OCI-LY1 (cell line): Measurements from ENCODE around the gene LYL1.

ENCODE experiments used
- H2AFZ ChIP-seq: fragments of 200-600 bp; sonication (generic), shearing (Covaris generic); 2 replicates; pipeline ENCODE4 v1.6.0; 2014; ENCODE audit warnings: antibody characterized with exemption, mild to moderate bottlenecking, low read length
- H3F3A ChIP-seq: fragments of 200-600 bp; sonication (generic), shearing (Covaris generic); 2 replicates; pipeline ENCODE4 v1.6.0; 2014; ENCODE audit warnings: mild to moderate bottlenecking, antibody characterized with exemption, low read length, moderate library complexity; ENCODE audit not compliant: insufficient read depth
- H3K27ac ChIP-seq: fragments of 200-600 bp; sonication (generic); 2 replicates; pipeline ENCODE4 v1.5.1; 2014; ENCODE audit warnings: low read length, mixed run types, mild to moderate bottlenecking, low read depth; ENCODE audit not compliant: poor library complexity, severe bottlenecking
- H3K27me3 ChIP-seq: fragments of 200-600 bp; sonication (generic); 2 replicates; pipeline ENCODE4 v1.6.0; 2014; ENCODE audit warnings: antibody characterized with exemption, mild to moderate bottlenecking, low read length, moderate library complexity; ENCODE audit not compliant: insufficient read depth
- H3K36me3 ChIP-seq: fragments of 200-600 bp; sonication (generic); 2 replicates; pipeline ENCODE4 v1.6.1; 2014; ENCODE audit warnings: mild to moderate bottlenecking, antibody characterized with exemption, low read length, moderate library complexity, mixed read lengths; ENCODE audit not compliant: insufficient read depth
- H3K4me1 ChIP-seq: fragments of 200-600 bp; sonication (generic); 2 replicates; pipeline ENCODE4 v1.5.1; 2014; ENCODE audit warnings: mild to moderate bottlenecking, low read length, moderate library complexity; ENCODE audit not compliant: insufficient read depth, severe bottlenecking
- H3K4me2 ChIP-seq: fragments of 200-600 bp; sonication (generic), shearing (Covaris generic); 2 replicates; pipeline ENCODE4 v1.6.1; 2014; ENCODE audit warnings: low read length
- H3K4me3 ChIP-seq: fragments of 200-600 bp; sonication (generic); 2 replicates; pipeline ENCODE4 v1.5.1; 2014; ENCODE audit warnings: low read length, low read depth, mild to moderate bottlenecking, mixed read lengths; ENCODE audit not compliant: poor library complexity, severe bottlenecking
- H3K79me2 ChIP-seq: fragments of 200-600 bp; shearing (Covaris generic); 2 replicates; pipeline ENCODE4 v1.6.1; 2016; ENCODE audit warnings: mixed run types, low read length, mixed read lengths; ENCODE audit not compliant: insufficient read depth
- H3K9ac ChIP-seq: fragments of 200-600 bp; sonication (generic), shearing (Covaris generic); 2 replicates; pipeline ENCODE4 v1.6.1; 2014; ENCODE audit warnings: mild to moderate bottlenecking, low read length, mixed read lengths
- H3K9me2 ChIP-seq: fragments of 200-600 bp; sonication (generic), shearing (Covaris generic); 2 replicates; pipeline ENCODE4 v1.6.1; 2014; ENCODE audit warnings: low read depth, mild to moderate bottlenecking, low read length, mixed read lengths
- H3K9me3 ChIP-seq: fragments of 200-600 bp; shearing (Covaris generic); 2 replicates; pipeline ENCODE4 v1.6.1; 2014; ENCODE audit warnings: low read length, mixed read lengths
- H4K20me1 ChIP-seq: fragments of 200-600 bp; sonication (generic), shearing (Covaris generic); 2 replicates; pipeline ENCODE4 v1.6.0; 2016; ENCODE audit warnings: mild to moderate bottlenecking, low read length; ENCODE audit not compliant: insufficient read depth
- EZH2 ChIP-seq: fragments of 200-600 bp; sonication (generic), shearing (Covaris generic); IDR thresholded peaks from 2 replicates; pipeline ENCODE4 v1.8.0; 2017; ENCODE audit warnings: borderline replicate concordance, mixed run types, mild to moderate bottlenecking, antibody characterized with exemption, low read length, moderate library complexity, mixed read lengths
- TF ChIP-seq, protein P1 (sequence below): fragments of 200-600 bp; sonication (generic), shearing (Covaris generic); IDR thresholded peaks from 2 replicates; pipeline ENCODE4 v1.5.1; 2017; ENCODE audit warnings: mild to moderate bottlenecking, antibody characterized with exemption, low read length, moderate library complexity, mixed read lengths

LYL1 gene

GRCh38 chr19:13146763-13147563 is 44.3 kb upstream of the LYL1 start:
- Histone ChIP-seq H4K20me1 (no peaks in the 10 kb centered on the region), H3K27me3 (no peaks in the 10 kb centered on the region), H3K4me2 (no peak overlapping the region), H3K9me3 (no peaks in the 10 kb centered on the region), H3K9ac (no peak overlapping the region), H3K27ac (peak overlapping the region; percentile 7), H3K4me1 (peaks cover 5% of the 10 kb centered on the region), H2AFZ (no peak overlapping the region), H3K4me3 (no peak overlapping the region), H3F3A (no peaks in the 10 kb centered on the region), H3K36me3 (0 out of 2 replicates have a peak, but pooled peaks cover 9% of the 10 kb centered on the region), H3K9me2 (no peaks in the 10 kb centered on the region), H3K79me2 (no peaks in the 10 kb centered on the region)
- TF ChIP-seq, protein P1, sequence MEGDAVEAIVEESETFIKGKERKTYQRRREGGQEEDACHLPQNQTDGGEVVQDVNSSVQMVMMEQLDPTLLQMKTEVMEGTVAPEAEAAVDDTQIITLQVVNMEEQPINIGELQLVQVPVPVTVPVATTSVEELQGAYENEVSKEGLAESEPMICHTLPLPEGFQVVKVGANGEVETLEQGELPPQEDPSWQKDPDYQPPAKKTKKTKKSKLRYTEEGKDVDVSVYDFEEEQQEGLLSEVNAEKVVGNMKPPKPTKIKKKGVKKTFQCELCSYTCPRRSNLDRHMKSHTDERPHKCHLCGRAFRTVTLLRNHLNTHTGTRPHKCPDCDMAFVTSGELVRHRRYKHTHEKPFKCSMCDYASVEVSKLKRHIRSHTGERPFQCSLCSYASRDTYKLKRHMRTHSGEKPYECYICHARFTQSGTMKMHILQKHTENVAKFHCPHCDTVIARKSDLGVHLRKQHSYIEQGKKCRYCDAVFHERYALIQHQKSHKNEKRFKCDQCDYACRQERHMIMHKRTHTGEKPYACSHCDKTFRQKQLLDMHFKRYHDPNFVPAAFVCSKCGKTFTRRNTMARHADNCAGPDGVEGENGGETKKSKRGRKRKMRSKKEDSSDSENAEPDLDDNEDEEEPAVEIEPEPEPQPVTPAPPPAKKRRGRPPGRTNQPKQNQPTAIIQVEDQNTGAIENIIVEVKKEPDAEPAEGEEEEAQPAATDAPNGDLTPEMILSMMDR, result no peak
- TF ChIP-seq EZH2, result no peak

DNA sequence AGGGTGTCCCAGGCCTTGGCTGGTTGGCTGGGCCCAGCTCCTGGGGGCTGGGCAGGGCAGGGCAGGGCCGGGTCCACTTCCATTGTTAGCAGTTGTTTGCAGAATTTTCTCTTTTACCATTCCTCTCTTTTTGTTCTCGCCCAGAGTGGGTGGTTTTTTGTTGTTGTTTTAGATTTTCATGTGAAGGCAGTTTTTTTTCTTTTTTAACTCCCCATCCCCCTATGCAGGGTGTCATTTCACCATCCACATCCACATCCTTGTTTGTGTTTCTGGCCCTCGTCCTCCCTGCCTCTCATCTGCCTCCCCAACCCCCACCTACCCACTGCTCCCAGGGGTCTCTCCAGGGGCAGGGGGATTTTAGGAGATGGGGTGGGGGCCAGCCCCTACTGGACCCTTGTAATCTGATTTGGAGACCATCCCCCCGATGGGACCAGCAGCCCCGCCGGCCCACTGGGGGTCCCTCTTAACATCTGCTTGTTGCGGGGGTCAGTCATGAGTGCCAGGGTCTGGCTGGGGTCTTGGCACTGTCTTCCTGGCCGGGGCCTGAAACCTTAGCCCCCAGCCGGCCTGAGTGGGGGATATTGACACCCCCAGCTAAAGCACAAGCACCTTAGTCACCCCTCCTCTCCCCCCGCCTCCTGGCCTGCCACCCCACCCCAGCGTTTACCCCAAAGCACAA is 37.1 kb upstream of the LYL1 start:
- no peaks in the 10 kb centered on the region for H3K9me3 ChIP-seq
- H4K20me1 ChIP-seq, result no peaks in the 10 kb centered on the region
- no peaks in the 10 kb centered on the region for H3K9me2 ChIP-seq
- H3K79me2 ChIP-seq, result no peaks in the 10 kb centered on the region
- H3K4me2 ChIP-seq, result no peak overlapping the region
- H2AFZ ChIP-seq, result no peak overlapping the region
- H3K27me3 ChIP-seq, result no peaks in the 10 kb centered on the region
- peaks cover 51% of the 10 kb centered on the region for H3K36me3 ChIP-seq
- H3K27ac ChIP-seq, result no peak overlapping the region
- TF ChIP-seq, protein P1, result no peak
- TF ChIP-seq EZH2, result no peak
- H3K4me3 ChIP-seq, result no peak overlapping the region
- H3F3A ChIP-seq, result no peaks in the 10 kb centered on the region
- H3K9ac ChIP-seq, result no peak overlapping the region
- H3K4me1 ChIP-seq, result no peaks in the 10 kb centered on the region

GRCh38 chr19:13138916-13139198 is 36.2 kb upstream of the LYL1 start:
- Histone ChIP-seq H3K4me2 (no peak overlapping the region), H3K79me2 (0 out of 2 replicates have a peak, but pooled peaks cover 1% of the 10 kb centered on the region), H3K27me3 (no peaks in the 10 kb centered on the region), H3K9me2 (no peaks in the 10 kb centered on the region), H3K27ac (no peak overlapping the region), H3K9me3 (no peaks in the 10 kb centered on the region), H3K4me3 (no peak overlapping the region), H3K9ac (no peak overlapping the region), H3K4me1 (no peaks in the 10 kb centered on the region), H2AFZ (no peak overlapping the region), H4K20me1 (no peaks in the 10 kb centered on the region), H3K36me3 (peaks cover 51% of the 10 kb centered on the region), H3F3A (no peaks in the 10 kb centered on the region)
- no peak for TF ChIP-seq EZH2
- TF ChIP-seq, protein P1, result no peak
